ENCODE results near the gene CCSER1.

DNA sequence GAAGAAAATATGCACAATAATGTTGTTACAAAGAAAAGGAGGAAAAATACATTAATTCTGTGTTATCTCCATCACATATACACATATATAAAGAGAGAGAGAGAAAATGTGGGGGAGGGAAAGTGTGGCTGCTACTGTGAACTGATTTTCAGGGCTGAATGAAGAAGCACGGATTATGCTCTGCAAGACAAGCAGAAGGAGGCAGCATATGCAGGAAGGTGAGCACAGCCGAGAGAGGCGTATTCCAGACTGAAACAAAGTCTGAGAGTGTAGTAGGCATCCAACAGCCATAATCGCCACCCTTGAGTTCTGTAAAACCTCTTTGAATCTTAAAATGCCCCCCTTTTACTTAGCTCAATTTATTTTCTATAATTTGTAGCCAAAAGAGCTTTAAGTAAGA lies 1094.8 kb downstream of the CCSER1 start:
- TF ChIP-seq, protein P1, sequence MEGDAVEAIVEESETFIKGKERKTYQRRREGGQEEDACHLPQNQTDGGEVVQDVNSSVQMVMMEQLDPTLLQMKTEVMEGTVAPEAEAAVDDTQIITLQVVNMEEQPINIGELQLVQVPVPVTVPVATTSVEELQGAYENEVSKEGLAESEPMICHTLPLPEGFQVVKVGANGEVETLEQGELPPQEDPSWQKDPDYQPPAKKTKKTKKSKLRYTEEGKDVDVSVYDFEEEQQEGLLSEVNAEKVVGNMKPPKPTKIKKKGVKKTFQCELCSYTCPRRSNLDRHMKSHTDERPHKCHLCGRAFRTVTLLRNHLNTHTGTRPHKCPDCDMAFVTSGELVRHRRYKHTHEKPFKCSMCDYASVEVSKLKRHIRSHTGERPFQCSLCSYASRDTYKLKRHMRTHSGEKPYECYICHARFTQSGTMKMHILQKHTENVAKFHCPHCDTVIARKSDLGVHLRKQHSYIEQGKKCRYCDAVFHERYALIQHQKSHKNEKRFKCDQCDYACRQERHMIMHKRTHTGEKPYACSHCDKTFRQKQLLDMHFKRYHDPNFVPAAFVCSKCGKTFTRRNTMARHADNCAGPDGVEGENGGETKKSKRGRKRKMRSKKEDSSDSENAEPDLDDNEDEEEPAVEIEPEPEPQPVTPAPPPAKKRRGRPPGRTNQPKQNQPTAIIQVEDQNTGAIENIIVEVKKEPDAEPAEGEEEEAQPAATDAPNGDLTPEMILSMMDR (IDR thresholded peaks at IDR 0.05; ENCODE audit: borderline replicate concordance, extremely low read depth, low read length, poor library complexity, severe bottlenecking) = no peak
- no peak for TF ChIP-seq EZH2 (IDR thresholded peaks at IDR 0.05; ENCODE audit: borderline replicate concordance, low read depth, low read length, severe bottlenecking)
